Testis (tissue), 3 donors: ENCODE data around the gene ERI3. TPM values are rescaled to one million over a fixed set of nuclear protein-coding genes. Genes with fewer than 3 reads are reported as not detected.
A peak's percentile ranks its signal among the peaks of the same experiment; 100 is the strongest.

Experiments
- DNase-seq: peaks from one replicate; pipeline ENCODE4 v3.0.0-alpha.2; 2019
- H3K27ac ChIP-seq, 2 donors: fragments of 200-600 bp; sonication (generic); one replicate each; pipeline ENCODE4 v1.5.1; 2019
- H3K27me3 ChIP-seq: fragments of 200-600 bp; sonication (generic); one replicate; pipeline ENCODE4 v1.5.1; 2019
- H3K36me3 ChIP-seq: fragments of 200-600 bp; sonication (generic); one replicate; pipeline ENCODE4 v1.5.1; 2017; ENCODE audit warnings: low read depth; ENCODE audit errors: missing control alignments
- H3K4me1 ChIP-seq: fragments of 200-600 bp; sonication (generic); one replicate; pipeline ENCODE4 v1.5.1; 2019
- H3K4me3 ChIP-seq, 2 donors: fragments of 200-600 bp; sonication (generic); one replicate each; pipeline ENCODE4 v1.5.1; 2017 to 2019
- H3K9me3 ChIP-seq: fragments of 200-600 bp; sonication (generic); one replicate; pipeline ENCODE4 v1.5.1; 2017
- POLR2A ChIP-seq: fragments of 450-650 bp; IDR thresholded peaks from one replicate; pipeline ENCODE4 v1.6.1; 2017; ENCODE audit warnings: antibody characterized with exemption, mild to moderate bottlenecking, moderate library complexity
- WGBS, 2 donors: methylation state at CpG; one replicate each; pipeline ENCODE4 v1.1.5; 2018; 5-methylcytosine and 5-hydroxymethylcytosine counted together
- intact Hi-C: fragments of 100-400 bp; cut with DNase I; formaldehyde crosslinking; loops from one replicate; pipeline ENCODE4 v1.15.1; 2023; ENCODE audit warnings: low total_unique reads
- polyA plus RNA-seq: library from polyadenylated mRNA; stranded (reverse); fragments of 350-450 nt; fragmentation: Illumina TruSeq; extraction: RNeasy Lipid Tissue Mini Kit (QIAGEN cat#74804); gene quantifications from one replicate; pipeline ENCODE4 v1.2.3, GENCODE V29; 2014; ENCODE audit warnings: low read depth, low replicate concordance; ENCODE audit not compliant: insufficient read depth
- total RNA-seq, 2 donors: library from RNA; depleted of rRNA; stranded (reverse); fragments of >200 nt; gene quantifications; one replicate each; pipeline ENCODE4 v1.2.3, GENCODE V29; 2016
- TF ChIP-seq, protein P1 (sequence below), 3 experiments: fragments of 450-650 bp in 2 of 3; fragments of 200-600 bp in 1 of 3; sonication (generic) in 1 of 3; IDR thresholded peaks; one replicate each; pipeline ENCODE4 v1.5.1; 2016 to 2019; ENCODE audit warnings: antibody characterized with exemption in 3 of 3, mild to moderate bottlenecking in 2 of 3, moderate library complexity in 1 of 3

ERI3 gene
- total and polyA plus RNA-seq, 3 donors from 2014 or later, result 104 to 140 (median 109) TPM

DNA sequence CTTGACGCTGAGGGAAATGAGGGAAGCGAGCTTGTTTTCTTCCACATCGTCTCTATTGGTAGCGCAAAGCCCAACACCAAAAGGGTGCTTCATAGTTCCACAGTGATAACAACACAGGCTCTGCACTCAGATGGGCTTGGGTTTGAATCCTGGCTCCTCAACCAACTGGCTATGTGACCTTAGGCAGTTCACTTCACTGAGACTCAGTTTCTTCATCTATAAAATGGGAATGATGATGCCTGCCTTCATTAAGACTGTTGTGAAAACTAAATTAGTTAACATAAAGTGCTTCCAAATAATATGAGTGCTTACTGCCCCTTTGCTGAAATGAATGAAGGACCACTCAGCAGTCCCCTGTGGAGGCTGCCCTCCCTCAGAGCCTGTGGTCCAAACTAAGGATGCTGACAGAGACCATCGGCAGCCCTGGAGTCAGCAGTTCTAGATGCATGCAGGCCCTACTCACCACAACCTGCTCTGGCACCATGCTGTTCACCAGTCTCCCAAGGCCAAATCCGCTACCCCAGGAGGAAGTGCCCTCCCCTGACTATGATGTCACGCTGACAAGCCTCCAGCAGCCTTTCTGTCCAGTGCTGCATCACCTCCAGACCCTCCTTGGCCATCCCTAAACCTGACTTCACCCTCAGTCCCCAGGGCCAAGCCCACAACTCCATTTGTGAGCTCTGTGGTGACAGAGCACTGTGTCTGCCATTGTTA lies 111.1 kb downstream of the ERI3 start:
- 95 to 96% methylated on average over 7 of the region's 7 CpGs for WGBS, 2 donors
- no peak for DNase-seq
- H3K36me3 ChIP-seq, result no peaks in the 10 kb centered on the region
- no peaks in the 10 kb centered on the region for H3K9me3 ChIP-seq
- H3K27ac ChIP-seq, result no peak overlapping the region
- TF ChIP-seq POLR2A, result no peak
- TF ChIP-seq, protein P1, sequence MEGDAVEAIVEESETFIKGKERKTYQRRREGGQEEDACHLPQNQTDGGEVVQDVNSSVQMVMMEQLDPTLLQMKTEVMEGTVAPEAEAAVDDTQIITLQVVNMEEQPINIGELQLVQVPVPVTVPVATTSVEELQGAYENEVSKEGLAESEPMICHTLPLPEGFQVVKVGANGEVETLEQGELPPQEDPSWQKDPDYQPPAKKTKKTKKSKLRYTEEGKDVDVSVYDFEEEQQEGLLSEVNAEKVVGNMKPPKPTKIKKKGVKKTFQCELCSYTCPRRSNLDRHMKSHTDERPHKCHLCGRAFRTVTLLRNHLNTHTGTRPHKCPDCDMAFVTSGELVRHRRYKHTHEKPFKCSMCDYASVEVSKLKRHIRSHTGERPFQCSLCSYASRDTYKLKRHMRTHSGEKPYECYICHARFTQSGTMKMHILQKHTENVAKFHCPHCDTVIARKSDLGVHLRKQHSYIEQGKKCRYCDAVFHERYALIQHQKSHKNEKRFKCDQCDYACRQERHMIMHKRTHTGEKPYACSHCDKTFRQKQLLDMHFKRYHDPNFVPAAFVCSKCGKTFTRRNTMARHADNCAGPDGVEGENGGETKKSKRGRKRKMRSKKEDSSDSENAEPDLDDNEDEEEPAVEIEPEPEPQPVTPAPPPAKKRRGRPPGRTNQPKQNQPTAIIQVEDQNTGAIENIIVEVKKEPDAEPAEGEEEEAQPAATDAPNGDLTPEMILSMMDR (IDR thresholded peaks at IDR 0.05), result no peak
- H3K27me3 ChIP-seq, result no peaks in the 10 kb centered on the region
- intact Hi-C loops, result no loop called here
- peaks cover 21% of the 10 kb centered on the region for H3K4me1 ChIP-seq
- H3K4me3 ChIP-seq, result no peak overlapping the region

DNA sequence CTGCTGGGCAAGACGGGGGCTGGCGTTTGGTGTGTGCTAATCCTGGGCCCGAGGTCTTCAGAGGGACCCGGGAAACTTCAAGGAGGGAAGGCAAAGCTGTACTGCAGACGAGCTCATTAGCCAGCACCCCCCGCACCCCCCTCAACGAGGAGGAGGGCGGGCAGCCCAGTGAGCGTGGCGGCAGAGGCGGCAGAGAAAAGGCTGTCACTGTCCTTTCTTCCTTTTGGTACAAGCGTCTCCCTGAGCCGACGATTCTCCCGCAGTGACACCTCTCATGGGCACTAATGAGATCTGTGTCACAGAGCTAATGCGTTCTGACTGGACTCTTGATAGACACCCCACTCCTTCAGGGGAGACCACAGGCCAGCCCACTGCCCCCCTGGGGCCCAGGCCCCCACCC lies 112.3 kb downstream of the ERI3 start:
- no peak overlapping the region for H3K4me3 ChIP-seq
- no peaks in the 10 kb centered on the region for H3K9me3 ChIP-seq
- no peak overlapping the region for H3K27ac ChIP-seq
- intact Hi-C loops, result no loop called here
- WGBS, 2 donors, result 87 to 89% methylated on average over 16 of the region's 16 CpGs
- H3K27me3 ChIP-seq, result no peaks in the 10 kb centered on the region
- H3K36me3 ChIP-seq, result no peaks in the 10 kb centered on the region
- no peak for TF ChIP-seq POLR2A
- TF ChIP-seq, protein P1 (IDR thresholded peaks at IDR 0.05), result no peak
- no peak for DNase-seq
- peaks cover 28% of the 10 kb centered on the region for H3K4me1 ChIP-seq

DNA sequence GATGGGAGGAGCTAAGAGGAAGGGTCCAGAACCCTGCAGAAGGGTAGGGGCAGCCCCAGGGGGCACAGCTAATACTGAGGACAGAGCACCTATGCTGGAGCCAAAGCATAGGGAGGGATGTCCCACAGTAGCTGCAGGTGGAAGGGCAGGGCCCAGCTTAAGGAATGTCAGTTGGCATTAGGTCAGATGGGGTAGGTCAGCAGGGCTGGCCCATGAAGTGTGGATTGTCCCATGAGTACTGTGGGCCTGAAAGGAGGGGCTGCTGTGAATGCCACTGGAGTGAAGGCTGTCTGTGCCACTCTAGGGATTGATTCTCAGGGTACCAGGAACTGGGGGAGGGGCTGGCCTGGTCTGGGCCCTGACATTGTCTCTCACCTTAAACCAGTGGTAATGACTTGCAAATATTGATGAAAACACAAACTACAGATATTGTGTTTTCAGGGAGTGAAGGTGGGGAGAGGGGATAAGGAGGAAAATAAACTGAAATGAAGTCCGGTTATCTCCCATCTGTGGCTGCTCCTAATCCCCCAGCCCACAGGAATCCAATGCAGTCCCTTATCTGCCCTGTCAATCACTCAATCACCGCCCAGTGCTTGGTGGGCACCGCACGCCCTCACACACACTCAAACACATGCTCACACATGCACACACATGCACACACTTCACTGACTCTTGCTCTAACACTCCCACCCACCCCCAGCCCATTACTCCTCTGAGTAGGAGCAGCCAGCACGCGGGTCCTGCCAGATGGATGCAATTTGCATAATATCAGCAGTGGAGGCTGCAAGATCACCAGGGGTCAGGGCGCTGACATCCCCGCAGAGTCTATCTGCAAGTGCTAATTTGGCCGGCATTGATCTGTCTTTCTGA lies 114.0 kb downstream of the ERI3 start:
- no peaks in the 10 kb centered on the region for H3K36me3 ChIP-seq
- H3K4me1 ChIP-seq, result peaks cover 31% of the 10 kb centered on the region
- DNase-seq, result no peak
- peak overlapping the region; percentile 72 to 91 for H3K27ac ChIP-seq
- 89 to 91% methylated on average over 9 of the region's 9 CpGs for WGBS, 2 donors
- intact Hi-C loops, result no loop called here
- no peaks in the 10 kb centered on the region for H3K27me3 ChIP-seq
- no peak overlapping the region for H3K4me3 ChIP-seq
- TF ChIP-seq, protein P1 (IDR thresholded peaks at IDR 0.05), result no peak
- TF ChIP-seq POLR2A, result no peak
- H3K9me3 ChIP-seq, result no peaks in the 10 kb centered on the region

DNA sequence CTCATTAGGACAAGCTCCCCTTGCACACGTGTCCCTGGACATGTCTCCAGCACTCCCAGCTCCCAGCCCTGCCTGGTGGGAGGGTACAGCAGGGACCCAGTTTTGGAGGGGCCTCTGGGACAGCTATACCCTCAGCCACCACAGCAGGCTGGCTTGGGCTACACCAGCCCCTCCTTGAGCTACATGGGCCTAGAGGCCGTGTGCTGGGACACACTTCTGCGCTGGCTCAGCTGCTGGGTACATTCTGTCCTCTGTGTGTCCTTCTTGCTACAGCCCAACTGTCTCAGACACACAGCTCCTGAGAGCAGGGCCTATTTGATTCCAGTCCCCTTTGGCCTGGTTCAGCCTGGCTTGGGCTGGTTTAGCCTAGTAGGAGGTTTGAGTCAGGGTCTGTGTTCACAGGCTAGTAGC lies 115.1 kb downstream of the ERI3 start:
- 0 to 38% methylated on average over 1 to 3 of the region's 3 CpGs for WGBS, 2 donors
- intact Hi-C loops, result no loop called here
- no peaks in the 10 kb centered on the region for H3K36me3 ChIP-seq
- H3K4me3 ChIP-seq, result no peak overlapping the region
- no peak for TF ChIP-seq POLR2A
- TF ChIP-seq, protein P1 (IDR thresholded peaks at IDR 0.05), result no peak
- H3K27ac ChIP-seq, result peak overlapping the region; percentile 72 to 91
- peak; percentile 82 for DNase-seq
- peaks cover 31% of the 10 kb centered on the region for H3K4me1 ChIP-seq
- no peaks in the 10 kb centered on the region for H3K27me3 ChIP-seq
- no peaks in the 10 kb centered on the region for H3K9me3 ChIP-seq
